HEK293T (cell line): Measurements from ENCODE around the gene ADSL.

Experiments used
- CTCF ChIA-PET: fragments of 350-600 bp; formaldehyde crosslinking; extraction: SDS; loops from one replicate; lab custom pipeline; 2021; ENCODE audit warnings: antibody characterized with exemption, inconsistent platforms; lab: Yijun Ruan, JAX
- POLR2A ChIA-PET: fragments of 350-600 bp; formaldehyde crosslinking; extraction: SDS; loops from one replicate; lab custom pipeline; 2020; ENCODE audit warnings: antibody characterized with exemption, inconsistent platforms; lab: Yijun Ruan, JAX
- DNase-seq: peaks from one replicate; pipeline ENCODE4 v3.0.0; 2012; ENCODE audit warnings: mixed read lengths; ENCODE audit errors: extremely low spot score
- ARNT ChIP-seq: fragments of 450-650 bp; IDR thresholded peaks from 2 replicates; pipeline ENCODE4 v1.6.1; 2017; ENCODE audit warnings: mild to moderate bottlenecking
- BHLHE40 ChIP-seq: fragments of 450-650 bp; IDR thresholded peaks from 2 replicates; pipeline ENCODE4 v1.6.1; 2016; ENCODE audit warnings: mild to moderate bottlenecking, moderate library complexity, borderline replicate concordance
- CTBP1 ChIP-seq: fragments of 450-650 bp; IDR thresholded peaks from 2 replicates; pipeline ENCODE4 v1.6.1; 2016; ENCODE audit warnings: borderline replicate concordance
- ELF4 ChIP-seq: fragments of 450-650 bp; IDR thresholded peaks from 2 replicates; pipeline ENCODE4 v1.6.1; 2017; ENCODE audit warnings: antibody characterized with exemption
- FOXA1 ChIP-seq: fragments of 450-650 bp; IDR thresholded peaks from 2 replicates; pipeline ENCODE4 v1.6.1; 2016; ENCODE audit warnings: mild to moderate bottlenecking
- FOXK2 ChIP-seq: fragments of 450-650 bp; IDR thresholded peaks from 2 replicates; pipeline ENCODE4 v1.6.1; 2016; ENCODE audit warnings: mild to moderate bottlenecking
- FOXM1 ChIP-seq: fragments of 450-650 bp; IDR thresholded peaks from 2 replicates; pipeline ENCODE4 v1.6.1; 2017; ENCODE audit warnings: mild to moderate bottlenecking, borderline replicate concordance
- HDGF ChIP-seq: fragments of 450-650 bp; IDR thresholded peaks from 2 replicates; pipeline ENCODE4 v1.6.1; 2017; ENCODE audit warnings: antibody characterized with exemption, borderline replicate concordance
- L3MBTL2 ChIP-seq: fragments of 450-650 bp; conservative IDR thresholded peaks from 2 replicates; pipeline ENCODE4 v1.6.1; 2016; ENCODE audit warnings: mild to moderate bottlenecking
- LEF1 ChIP-seq: fragments of 450-650 bp; IDR thresholded peaks from 2 replicates; pipeline ENCODE4 v1.6.1; 2017; ENCODE audit warnings: mild to moderate bottlenecking, borderline replicate concordance
- NFRKB ChIP-seq: fragments of 450-650 bp; IDR thresholded peaks from 2 replicates; pipeline ENCODE4 v1.6.1; 2016; ENCODE audit warnings: mild to moderate bottlenecking, moderate library complexity
- PKNOX1 ChIP-seq: fragments of 450-650 bp; IDR thresholded peaks from 2 replicates; pipeline ENCODE4 v1.6.1; 2016
- SP1 ChIP-seq: fragments of 450-650 bp; IDR thresholded peaks from 2 replicates; pipeline ENCODE4 v1.6.1; 2017
- SUZ12 ChIP-seq: fragments of 450-650 bp; IDR thresholded peaks from 2 replicates; pipeline ENCODE4 v1.6.1; 2016; ENCODE audit warnings: mild to moderate bottlenecking
- TARDBP ChIP-seq: fragments of 450-650 bp; IDR thresholded peaks from 2 replicates; pipeline ENCODE4 v1.6.1; 2016
- ZNF384 ChIP-seq: fragments of 450-650 bp; IDR thresholded peaks from 2 replicates; pipeline ENCODE4 v1.6.1; 2016

Gene ADSL

GRCh38 chr22:40418366-40419201 lies 72.3 kb downstream of the ADSL start:
- CTCF ChIA-PET: no interaction called here
- TF ChIP-seq ZNF384 (no peak), LEF1 (no peak)

GRCh38 chr22:40419718-40420117 lies 73.4 kb downstream of the ADSL start:
- ChIA-PET POLR2A (interaction anchor here (1.1 kb wide), 1 partner anchor 232 kb away, joined by 3 read pairs; no protein-coding TSS in a partner anchor), CTCF (interaction anchor here (0.6 kb wide), 1 partner anchor 30 kb away, joined by 4 read pairs; no protein-coding TSS in a partner anchor)
- DNase-seq: no peak
- no peak for TF ChIP-seq SP1
- no peak for TF ChIP-seq PKNOX1
- TF ChIP-seq HDGF: no peak
- no peak for TF ChIP-seq TARDBP
- no peak for TF ChIP-seq L3MBTL2
- no peak for TF ChIP-seq NFRKB
- TF ChIP-seq CTBP1: no peak
- TF ChIP-seq ARNT: no peak
- TF ChIP-seq LEF1: no peak

More at GRCh38 chr22:40418366-40419201, 72.3 kb downstream of the ADSL start:
- POLR2A ChIA-PET: interaction anchor here (1.1 kb wide), 1 partner anchor 233 kb away, joined by 3 read pairs; no protein-coding TSS in a partner anchor
- DNase-seq: no peak

GRCh38 chr22:40420341-40421081 lies 74.2 kb downstream of the ADSL start:
- no peak for TF ChIP-seq CTBP1
- no peak for TF ChIP-seq HDGF
- no peak for TF ChIP-seq FOXA1
- TF ChIP-seq FOXM1: no peak
- TF ChIP-seq NFRKB: no peak
- TF ChIP-seq ZNF384: no peak
- no peak for TF ChIP-seq BHLHE40
- no peak for TF ChIP-seq SP1
- no peak for TF ChIP-seq ARNT
- no peak for TF ChIP-seq PKNOX1
- TF ChIP-seq L3MBTL2: no peak
- no peak for TF ChIP-seq SUZ12
- no peak for TF ChIP-seq TARDBP
- TF ChIP-seq LEF1: no peak
- TF ChIP-seq FOXK2: no peak
- TF ChIP-seq ELF4: no peak
- CTCF ChIA-PET: interaction anchor here (0.6 kb wide), 1 partner anchor 97 kb away, joined by 3 read pairs; no protein-coding TSS in a partner anchor
- POLR2A ChIA-PET: no interaction called here
- no peak for DNase-seq

GRCh38 chr22:40421082-40421350 lies 74.7 kb downstream of the ADSL start:
- no peak for DNase-seq
- ChIA-PET CTCF (interaction anchor here (0.6 kb wide), 1 partner anchor 97 kb away, joined by 3 read pairs; no protein-coding TSS in a partner anchor), POLR2A (no interaction called here)
- TF ChIP-seq ARNT (no peak), FOXM1 (no peak), TARDBP (no peak), SP1 (no peak), BHLHE40 (no peak), ZNF384 (no peak), SUZ12 (no peak), PKNOX1 (no peak), ELF4 (no peak), FOXA1 (no peak), HDGF (no peak), LEF1 (no peak)

GRCh38 chr22:40421941-40422340 lies 75.6 kb downstream of the ADSL start:
- TF ChIP-seq PKNOX1 (no peak), CTBP1 (no peak), ZNF384 (no peak), L3MBTL2 (no peak), TARDBP (no peak), SUZ12 (no peak), LEF1 (no peak), ARNT (no peak), SP1 (no peak), FOXK2 (no peak), FOXA1 (no peak), ELF4 (no peak), FOXM1 (no peak), HDGF (no peak), NFRKB (no peak)
- CTCF ChIA-PET: no interaction called here
- DNase-seq: no peak
- POLR2A ChIA-PET: no interaction called here
